ENCODE data around the gene AMPD2. TPM values are rescaled to one million over a fixed set of nuclear protein-coding genes. Genes with fewer than 3 reads are reported as not detected.

Gene AMPD2
- total RNA-seq, 1 experiment from 2014 or later: 79.8 TPM

- no peak for TF ChIP-seq IRF2 (CRISPR knock-in tag; IDR thresholded peaks at IDR 0.05; ENCODE audit: borderline replicate concordance, low read depth)
- TF ChIP-seq, protein P1, sequence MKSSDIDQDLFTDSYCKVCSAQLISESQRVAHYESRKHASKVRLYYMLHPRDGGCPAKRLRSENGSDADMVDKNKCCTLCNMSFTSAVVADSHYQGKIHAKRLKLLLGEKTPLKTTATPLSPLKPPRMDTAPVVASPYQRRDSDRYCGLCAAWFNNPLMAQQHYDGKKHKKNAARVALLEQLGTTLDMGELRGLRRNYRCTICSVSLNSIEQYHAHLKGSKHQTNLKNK (CRISPR knock-in tag; IDR thresholded peaks at IDR 0.05): no peak
- no peak for TF ChIP-seq ZNF219 (CRISPR knock-in tag; IDR thresholded peaks at IDR 0.05; ENCODE audit: borderline replicate concordance)
- TF ChIP-seq CBFB (CRISPR knock-in tag; IDR thresholded peaks at IDR 0.05; ENCODE audit: low read depth): no peak
Observed at GRCh38 chr1:109586055-109586454, 33.6 kb upstream of the AMPD2 start (continued).

DNA sequence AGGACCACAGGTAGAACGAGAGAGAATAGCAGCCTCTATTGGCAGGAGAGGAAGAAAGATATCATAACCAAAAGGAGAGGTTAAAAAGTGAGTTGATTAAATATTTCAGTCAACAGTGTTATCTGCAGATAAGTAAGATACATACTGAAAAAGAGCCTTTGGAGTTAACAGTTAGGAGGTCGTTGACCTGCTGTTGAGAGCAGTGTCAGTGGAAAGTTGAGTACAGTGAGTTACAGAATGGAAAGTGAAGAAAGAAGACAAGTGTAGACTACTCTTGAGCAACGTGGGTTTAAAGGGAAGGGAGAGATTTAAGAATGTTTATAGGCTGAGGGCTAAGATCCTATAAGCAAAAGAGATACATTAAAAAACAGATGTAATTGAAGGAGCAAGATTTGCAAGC lies 30.5 kb upstream of the AMPD2 start:
- H3K36me3 Mint-ChIP-seq: peaks cover 45% of the 10 kb centered on the region
- H3K27ac Mint-ChIP-seq: no peak overlapping the region
- TF ChIP-seq PRRX2 (CRISPR knock-in tag; IDR thresholded peaks at IDR 0.05) (no peak), FOXJ3 (CRISPR knock-in tag; IDR thresholded peaks at IDR 0.05; ENCODE audit: borderline replicate concordance) (no peak), JAZF1 (CRISPR knock-in tag; IDR thresholded peaks at IDR 0.05) (no peak), ZNF138 (CRISPR knock-in tag; conservative IDR thresholded peaks at IDR 0.05) (no peak), SMAD4 (CRISPR knock-in tag; IDR thresholded peaks at IDR 0.05) (no peak), E2F1 (CRISPR knock-in tag; IDR thresholded peaks at IDR 0.05) (no peak), ZNF317 (CRISPR knock-in tag; IDR thresholded peaks at IDR 0.05; ENCODE audit: borderline replicate concordance, low read depth) (no peak), NR2C2 (CRISPR knock-in tag; IDR thresholded peaks at IDR 0.05) (no peak), ZNF396 (CRISPR knock-in tag; IDR thresholded peaks at IDR 0.05; ENCODE audit: borderline replicate concordance) (no peak), ZBTB21 (CRISPR knock-in tag; IDR thresholded peaks at IDR 0.05; ENCODE audit: borderline replicate concordance) (no peak), ETV6 (CRISPR knock-in tag; IDR thresholded peaks at IDR 0.05) (no peak)
- TF ChIP-seq, protein P1 (CRISPR knock-in tag; IDR thresholded peaks at IDR 0.05): no peak

GRCh38 chr1:109589679-109590078 lies 30.0 kb upstream of the AMPD2 start:
- Mint-ChIP-seq H3K4me3 (no peak overlapping the region), H3K9me3 (no peaks in the 10 kb centered on the region), H3K27me3 (ENCODE audit: low read depth) (no peaks in the 10 kb centered on the region), H3K27ac (no peak overlapping the region), H3K36me3 (peaks cover 42% of the 10 kb centered on the region), H3K4me1 (no peaks in the 10 kb centered on the region)
- DNase-seq (ENCODE audit: low spot score): no peak
- ATAC-seq: no peak
- ChIA-PET CTCF (no interaction called here), POLR2A (no interaction called here)
- no peak for TF ChIP-seq ATF3 (CRISPR knock-in tag; conservative IDR thresholded peaks at IDR 0.05)
- TF ChIP-seq, protein P2, sequence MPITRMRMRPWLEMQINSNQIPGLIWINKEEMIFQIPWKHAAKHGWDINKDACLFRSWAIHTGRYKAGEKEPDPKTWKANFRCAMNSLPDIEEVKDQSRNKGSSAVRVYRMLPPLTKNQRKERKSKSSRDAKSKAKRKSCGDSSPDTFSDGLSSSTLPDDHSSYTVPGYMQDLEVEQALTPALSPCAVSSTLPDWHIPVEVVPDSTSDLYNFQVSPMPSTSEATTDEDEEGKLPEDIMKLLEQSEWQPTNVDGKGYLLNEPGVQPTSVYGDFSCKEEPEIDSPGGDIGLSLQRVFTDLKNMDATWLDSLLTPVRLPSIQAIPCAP (CRISPR knock-in tag; IDR thresholded peaks at IDR 0.05): no peak
- TF ChIP-seq AR (CRISPR knock-in tag; IDR thresholded peaks at IDR 0.05): no peak
- no peak for TF ChIP-seq ZNF317 (CRISPR knock-in tag; IDR thresholded peaks at IDR 0.05; ENCODE audit: borderline replicate concordance, low read depth)
- TF ChIP-seq SP1 (CRISPR knock-in tag; conservative IDR thresholded peaks at IDR 0.05): no peak
- no peak for TF ChIP-seq AFF4 (CRISPR knock-in tag; IDR thresholded peaks at IDR 0.05; ENCODE audit: borderline replicate concordance)
- TF ChIP-seq ZBTB43 (CRISPR knock-in tag; IDR thresholded peaks at IDR 0.05): no peak

More for the DNA sequence above, 30.5 kb upstream of the AMPD2 start:
- Mint-ChIP-seq H3K27me3 (ENCODE audit: low read depth) (no peaks in the 10 kb centered on the region), H3K9me3 (no peaks in the 10 kb centered on the region), H3K4me3 (no peak overlapping the region), H3K4me1 (no peaks in the 10 kb centered on the region)
- DNase-seq (ENCODE audit: low spot score) (no peak), ATAC-seq (no peak)
- ChIA-PET POLR2A (no interaction called here), CTCF (no interaction called here)
